ENCODE results near the gene TIPARP.

DNA sequence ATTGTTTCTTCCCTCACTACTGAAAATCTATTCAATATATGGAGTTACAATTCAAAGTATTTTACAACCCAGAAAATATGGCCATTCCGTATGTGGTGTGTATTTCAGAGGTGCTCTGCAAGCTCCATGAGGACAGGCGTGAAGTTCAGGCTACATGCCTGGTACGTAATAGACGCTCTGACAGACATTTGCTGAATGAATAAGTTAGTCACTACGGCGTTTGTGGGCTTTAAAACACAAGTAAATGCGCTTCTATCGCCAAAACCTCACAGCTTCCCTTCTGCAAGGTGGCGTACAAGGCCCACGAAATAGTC is 701 bp upstream of the TIPARP start:
- TF ChIP-seq, protein P1, sequence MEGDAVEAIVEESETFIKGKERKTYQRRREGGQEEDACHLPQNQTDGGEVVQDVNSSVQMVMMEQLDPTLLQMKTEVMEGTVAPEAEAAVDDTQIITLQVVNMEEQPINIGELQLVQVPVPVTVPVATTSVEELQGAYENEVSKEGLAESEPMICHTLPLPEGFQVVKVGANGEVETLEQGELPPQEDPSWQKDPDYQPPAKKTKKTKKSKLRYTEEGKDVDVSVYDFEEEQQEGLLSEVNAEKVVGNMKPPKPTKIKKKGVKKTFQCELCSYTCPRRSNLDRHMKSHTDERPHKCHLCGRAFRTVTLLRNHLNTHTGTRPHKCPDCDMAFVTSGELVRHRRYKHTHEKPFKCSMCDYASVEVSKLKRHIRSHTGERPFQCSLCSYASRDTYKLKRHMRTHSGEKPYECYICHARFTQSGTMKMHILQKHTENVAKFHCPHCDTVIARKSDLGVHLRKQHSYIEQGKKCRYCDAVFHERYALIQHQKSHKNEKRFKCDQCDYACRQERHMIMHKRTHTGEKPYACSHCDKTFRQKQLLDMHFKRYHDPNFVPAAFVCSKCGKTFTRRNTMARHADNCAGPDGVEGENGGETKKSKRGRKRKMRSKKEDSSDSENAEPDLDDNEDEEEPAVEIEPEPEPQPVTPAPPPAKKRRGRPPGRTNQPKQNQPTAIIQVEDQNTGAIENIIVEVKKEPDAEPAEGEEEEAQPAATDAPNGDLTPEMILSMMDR (conservative IDR thresholded peaks at IDR 0.05; ENCODE audit: low read length), result no peak
- TF ChIP-seq EZH2phosphoT487 (IDR thresholded peaks at IDR 0.05; ENCODE audit: borderline replicate concordance, low read depth, low read length), result no peak

Measured in OCI-LY7 (cell line).